Bronchial epithelial cell (primary cell): ENCODE data around the gene GSTM4. TPM values are rescaled to one million over a fixed set of nuclear protein-coding genes. Genes with fewer than 3 reads are reported as not detected.

ENCODE experiments used
- DNase-seq: peaks from one replicate; pipeline ENCODE4 v3.0.0-alpha.2; 2010; ENCODE audit warnings: low read depth
- FAIRE-seq: peaks from 2 replicates; lab custom pipeline; 2011; peaks lifted over from hg19 to GRCh38; lab: Jason Lieb, UNC
- H3K27me3 ChIP-seq: 2 replicates; pipeline ENCODE4 v1.5.1; 2011; ENCODE audit warnings: low read length; ENCODE audit not compliant: control insufficient read depth, insufficient read depth
- H3K36me3 ChIP-seq: 2 replicates; pipeline ENCODE4 v1.5.1; 2011; ENCODE audit warnings: low read length; ENCODE audit not compliant: control insufficient read depth, insufficient read depth
- H3K4me3 ChIP-seq: 2 replicates; pipeline ENCODE4 v1.5.1; 2011; ENCODE audit warnings: mild to moderate bottlenecking, low read depth, low read length, control low read depth
- total RNA-seq: library from RNA; depleted of rRNA; stranded (reverse); fragments of >200 nt; gene quantifications from 2 replicates; pipeline ENCODE4 v1.2.1, GENCODE V29; 2014
- TF ChIP-seq, protein P1 (sequence below): IDR thresholded peaks from 2 replicates; pipeline ENCODE4 v1.5.1; 2011; ENCODE audit warnings: mild to moderate bottlenecking, moderate library complexity, low read length, control low read depth, inconsistent platforms; ENCODE audit not compliant: insufficient read depth, severe bottlenecking

Gene GSTM4
- total RNA-seq, 1 donor from 2014 or later: 0.53 TPM

DNA sequence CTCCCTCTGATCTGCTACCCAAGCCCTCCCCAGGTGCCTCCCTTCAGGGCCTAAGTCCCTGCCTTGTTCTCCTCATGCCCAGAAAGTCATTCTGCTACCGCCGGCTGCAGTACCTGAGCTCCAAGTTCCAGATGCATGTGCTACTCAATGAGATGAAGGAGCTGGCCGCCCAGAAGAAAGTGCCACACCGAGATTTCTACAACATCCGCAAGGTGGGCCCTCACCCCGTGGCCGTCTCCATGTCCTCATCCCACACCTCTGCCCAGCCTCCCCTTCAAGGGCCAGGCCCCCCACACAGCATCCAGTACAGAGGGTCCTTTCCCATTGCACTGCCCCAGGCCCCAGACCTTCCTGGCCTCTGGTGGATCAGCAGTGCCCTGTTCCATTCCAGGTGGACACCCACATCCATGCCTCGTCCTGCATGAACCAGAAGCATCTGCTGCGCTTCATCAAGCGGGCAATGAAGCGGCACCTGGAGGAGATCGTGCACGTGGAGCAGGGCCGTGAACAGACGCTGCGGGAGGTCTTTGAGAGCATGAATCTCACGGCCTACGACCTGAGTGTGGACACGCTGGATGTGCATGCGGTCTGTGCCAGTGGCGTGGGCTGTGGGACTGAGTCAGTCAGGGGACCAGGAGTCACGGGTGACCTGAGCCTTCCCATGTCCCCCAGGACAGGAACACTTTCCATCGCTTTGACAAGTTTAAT is 28.1 kb upstream of the GSTM4 start:
- peak; percentile 52 for FAIRE-seq
- TF ChIP-seq, protein P1, sequence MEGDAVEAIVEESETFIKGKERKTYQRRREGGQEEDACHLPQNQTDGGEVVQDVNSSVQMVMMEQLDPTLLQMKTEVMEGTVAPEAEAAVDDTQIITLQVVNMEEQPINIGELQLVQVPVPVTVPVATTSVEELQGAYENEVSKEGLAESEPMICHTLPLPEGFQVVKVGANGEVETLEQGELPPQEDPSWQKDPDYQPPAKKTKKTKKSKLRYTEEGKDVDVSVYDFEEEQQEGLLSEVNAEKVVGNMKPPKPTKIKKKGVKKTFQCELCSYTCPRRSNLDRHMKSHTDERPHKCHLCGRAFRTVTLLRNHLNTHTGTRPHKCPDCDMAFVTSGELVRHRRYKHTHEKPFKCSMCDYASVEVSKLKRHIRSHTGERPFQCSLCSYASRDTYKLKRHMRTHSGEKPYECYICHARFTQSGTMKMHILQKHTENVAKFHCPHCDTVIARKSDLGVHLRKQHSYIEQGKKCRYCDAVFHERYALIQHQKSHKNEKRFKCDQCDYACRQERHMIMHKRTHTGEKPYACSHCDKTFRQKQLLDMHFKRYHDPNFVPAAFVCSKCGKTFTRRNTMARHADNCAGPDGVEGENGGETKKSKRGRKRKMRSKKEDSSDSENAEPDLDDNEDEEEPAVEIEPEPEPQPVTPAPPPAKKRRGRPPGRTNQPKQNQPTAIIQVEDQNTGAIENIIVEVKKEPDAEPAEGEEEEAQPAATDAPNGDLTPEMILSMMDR: no peak
- peaks cover 30% of the 10 kb centered on the region for H3K36me3 ChIP-seq

GRCh38 chr1:109628540-109629321 is 27.2 kb upstream of the GSTM4 start:
- FAIRE-seq: no peak
- DNase-seq: peak; percentile 75
- TF ChIP-seq, protein P1: no peak
- no peaks in the 10 kb centered on the region for H3K27me3 ChIP-seq
- H3K4me3 ChIP-seq: no peak overlapping the region
- peaks cover 29% of the 10 kb centered on the region for H3K36me3 ChIP-seq

More for the DNA sequence above, 28.1 kb upstream of the GSTM4 start:
- H3K27me3 ChIP-seq: no peaks in the 10 kb centered on the region
- no peak overlapping the region for H3K4me3 ChIP-seq
- no peak for DNase-seq

- DNase-seq (no peak), FAIRE-seq (no peak)
- no peaks in the 10 kb centered on the region for H3K27me3 ChIP-seq
- peaks cover 29% of the 10 kb centered on the region for H3K36me3 ChIP-seq
- TF ChIP-seq, protein P1: no peak
- H3K4me3 ChIP-seq: no peak overlapping the region
These were observed 26.4 kb upstream of the GSTM4 start for GRCh38 chr1:109629372-109630030.

DNA sequence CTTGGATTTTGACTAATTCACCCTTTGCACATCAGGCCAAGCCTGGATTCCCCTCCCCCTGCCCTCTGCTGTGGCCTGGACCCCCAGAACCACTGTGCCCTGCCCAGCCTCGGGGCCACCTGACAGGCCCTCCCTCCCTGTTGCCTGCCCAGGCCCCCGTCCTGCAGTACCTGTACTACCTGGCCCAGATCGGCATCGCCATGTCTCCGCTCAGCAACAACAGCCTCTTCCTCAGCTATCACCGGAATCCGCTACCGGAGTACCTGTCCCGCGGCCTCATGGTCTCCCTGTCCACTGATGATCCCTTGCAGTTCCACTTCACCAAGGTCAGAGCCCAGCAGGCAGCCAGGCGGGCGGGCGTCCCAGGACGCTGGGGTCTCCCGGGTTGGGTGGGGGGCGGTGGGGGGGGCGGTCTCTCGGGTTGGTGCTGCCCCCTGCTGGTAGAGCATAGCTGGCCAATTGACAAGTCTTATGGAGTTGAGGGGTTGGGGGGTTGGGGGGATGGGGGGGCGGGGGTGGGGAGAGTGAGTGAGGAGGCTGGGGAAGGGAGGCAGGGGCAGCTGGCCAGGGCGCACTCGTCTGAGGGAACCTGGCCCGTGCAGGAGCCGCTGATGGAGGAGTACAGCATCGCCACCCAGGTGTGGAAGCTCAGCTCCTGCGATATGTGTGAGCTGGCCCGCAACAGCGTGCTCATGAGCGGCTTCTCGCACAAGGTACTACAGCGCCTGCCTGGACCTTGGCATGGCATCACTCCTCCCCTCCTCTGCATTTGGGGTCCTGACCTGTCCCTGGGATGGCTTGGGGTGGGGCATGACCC is 25.6 kb upstream of the GSTM4 start:
- H3K36me3 ChIP-seq: peaks cover 29% of the 10 kb centered on the region
- TF ChIP-seq, protein P1: peak; percentile 0
- DNase-seq (no peak), FAIRE-seq (no peak)
- no peak overlapping the region for H3K4me3 ChIP-seq
- H3K27me3 ChIP-seq: no peaks in the 10 kb centered on the region

DNA sequence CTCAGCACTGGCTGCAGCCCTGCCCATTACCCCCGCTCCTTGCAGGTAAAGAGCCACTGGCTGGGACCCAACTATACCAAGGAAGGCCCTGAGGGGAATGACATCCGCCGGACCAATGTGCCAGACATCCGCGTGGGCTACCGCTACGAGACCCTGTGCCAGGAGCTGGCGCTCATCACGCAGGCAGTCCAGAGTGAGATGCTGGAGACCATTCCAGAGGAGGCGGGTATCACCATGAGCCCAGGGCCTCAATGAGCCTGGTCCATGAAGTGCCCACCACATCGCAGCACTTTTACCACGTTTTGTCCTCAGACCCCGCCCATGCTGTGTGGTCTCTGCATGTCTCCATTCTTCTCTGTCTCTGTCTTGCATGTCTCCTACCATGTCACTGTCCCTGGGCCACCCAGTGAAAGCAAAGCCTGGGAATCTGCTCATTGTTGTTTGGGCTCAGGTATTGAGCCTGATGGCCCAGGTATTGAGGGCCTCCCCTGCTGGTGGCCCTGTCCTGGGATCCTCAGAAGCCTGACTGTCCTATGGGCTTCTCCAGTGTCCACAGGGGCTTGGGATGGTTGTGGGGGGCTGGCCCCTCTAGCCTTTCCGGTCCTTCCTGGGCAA is 24.9 kb upstream of the GSTM4 start:
- TF ChIP-seq, protein P1: no peak
- Histone ChIP-seq H3K27me3 (no peaks in the 10 kb centered on the region), H3K4me3 (no peak overlapping the region), H3K36me3 (peaks cover 25% of the 10 kb centered on the region)
- FAIRE-seq (peak; percentile 83), DNase-seq (no peak)
